ENCODE data around the gene CIDEC. TPM values are rescaled to one million over a fixed set of nuclear protein-coding genes. Genes with fewer than 3 reads are reported as not detected.

The CIDEC gene
- total and polyA plus RNA-seq, 2 experiments from 2014 or later = not detected

GRCh38 chr3:9899289-9899791 is 19.3 kb upstream of the CIDEC start (continued):
- TF ChIP-seq CTCF (conservative IDR thresholded peaks at IDR 0.05; ENCODE audit: low read depth in 2 of 2) (no peak), ZNF331 (CRISPR knock-in tag; IDR thresholded peaks at IDR 0.05; ENCODE audit: low read depth) (no peak)

GRCh38 chr3:9898467-9899241 is 18.6 kb upstream of the CIDEC start:
- Histone ChIP-seq H3K27ac (ENCODE audit: low read depth) (no peak overlapping the region), H3K4me1 (ENCODE audit: insufficient read depth) (peaks cover 16% of the 10 kb centered on the region), H3F3A (replicated peaks; ENCODE audit: low read depth) (0 out of 2 replicates have a peak, but pooled peaks cover 2% of the 10 kb centered on the region), H3K4me3 (no peak overlapping the region), H2AFZ (no peak overlapping the region), H3K9me2 (ENCODE audit: insufficient read depth) (no peaks in the 10 kb centered on the region), H3K36me3 (ENCODE audit: insufficient read depth) (0 out of 2 replicates have a peak, but pooled peaks cover 4% of the 10 kb centered on the region), H3K27me3 (ENCODE audit: insufficient read depth) (no peaks in the 10 kb centered on the region), H3K79me2 (replicated peaks; ENCODE audit: insufficient read depth) (no peaks in the 10 kb centered on the region), H3K4me2 (no peak overlapping the region), H4K20me1 (replicated peaks; ENCODE audit: insufficient read depth) (no peaks in the 10 kb centered on the region; the same call in 1 of the 2 replicates)
- no peak for TF ChIP-seq CREB1 (CRISPR knock-in tag; IDR thresholded peaks at IDR 0.05; ENCODE audit: low read depth)
- no peak for TF ChIP-seq STAT1 (IDR thresholded peaks at IDR 0.05; ENCODE audit: unreplicated experiment)
- TF ChIP-seq EZH2phosphoT487 (IDR thresholded peaks at IDR 0.05; ENCODE audit: unreplicated experiment) = no peak
- no peak for TF ChIP-seq ZNF331 (CRISPR knock-in tag; IDR thresholded peaks at IDR 0.05; ENCODE audit: low read depth)
- TF ChIP-seq JUNB (IDR thresholded peaks at IDR 0.05; ENCODE audit: unreplicated experiment) = no peak
- no peak for TF ChIP-seq ETS1 (IDR thresholded peaks at IDR 0.05)
- no peak for TF ChIP-seq ZNF462 (CRISPR knock-in tag; IDR thresholded peaks at IDR 0.05)
- no peak for TF ChIP-seq NANOG (IDR thresholded peaks at IDR 0.05; ENCODE audit: borderline replicate concordance)
- TF ChIP-seq EZH2 (IDR thresholded peaks at IDR 0.05; ENCODE audit: low read depth, unreplicated experiment) = no peak
- no peak for TF ChIP-seq REST (IDR thresholded peaks at IDR 0.05; ENCODE audit: unreplicated experiment)
- Mint-ChIP-seq H3K27ac (no peak overlapping the region), H3K4me3 (no peak overlapping the region), H3K36me3 (ENCODE audit: low read depth) (peaks cover 11% of the 10 kb centered on the region), H3K9me3 (no peaks in the 10 kb centered on the region), H3K27me3 (ENCODE audit: insufficient read depth, low read depth, poor library complexity) (peaks cover 7% of the 10 kb centered on the region), H3K4me1 (peaks cover 15% of the 10 kb centered on the region)
- ATAC-seq (no peak), DNase-seq (ENCODE audit: low spot score) (no peak)

Data from GM23338 (cell line).